ENCODE results near the gene CD207.

The CD207 gene

DNA sequence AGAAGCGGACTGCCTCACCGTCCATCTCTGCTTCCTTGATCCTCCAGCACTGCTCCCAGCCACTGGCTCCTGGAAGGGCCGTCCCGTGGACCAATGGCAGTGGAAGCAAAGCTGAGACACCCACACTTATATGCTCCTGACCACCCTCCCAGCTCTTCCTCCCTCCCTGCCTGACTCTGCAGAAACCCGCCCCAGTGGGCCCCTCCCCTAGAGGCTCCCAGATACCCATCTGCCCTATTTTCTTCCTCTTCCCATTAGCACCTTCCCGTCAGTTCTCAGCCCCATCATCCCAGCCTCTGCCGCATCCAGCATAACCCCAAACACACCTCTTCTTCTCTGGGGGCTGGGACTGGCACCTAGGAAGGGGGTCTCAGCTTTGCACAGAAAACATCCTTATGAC is 15.1 kb downstream of the CD207 start, which contains the start of gene CLEC4F:
Gene CLEC4F (minus strand): TSS at position 101 of the 400 bp plus-strand sequence. CDS start 76 bp downstream, at position 25.
- TF ChIP-seq, protein P1, sequence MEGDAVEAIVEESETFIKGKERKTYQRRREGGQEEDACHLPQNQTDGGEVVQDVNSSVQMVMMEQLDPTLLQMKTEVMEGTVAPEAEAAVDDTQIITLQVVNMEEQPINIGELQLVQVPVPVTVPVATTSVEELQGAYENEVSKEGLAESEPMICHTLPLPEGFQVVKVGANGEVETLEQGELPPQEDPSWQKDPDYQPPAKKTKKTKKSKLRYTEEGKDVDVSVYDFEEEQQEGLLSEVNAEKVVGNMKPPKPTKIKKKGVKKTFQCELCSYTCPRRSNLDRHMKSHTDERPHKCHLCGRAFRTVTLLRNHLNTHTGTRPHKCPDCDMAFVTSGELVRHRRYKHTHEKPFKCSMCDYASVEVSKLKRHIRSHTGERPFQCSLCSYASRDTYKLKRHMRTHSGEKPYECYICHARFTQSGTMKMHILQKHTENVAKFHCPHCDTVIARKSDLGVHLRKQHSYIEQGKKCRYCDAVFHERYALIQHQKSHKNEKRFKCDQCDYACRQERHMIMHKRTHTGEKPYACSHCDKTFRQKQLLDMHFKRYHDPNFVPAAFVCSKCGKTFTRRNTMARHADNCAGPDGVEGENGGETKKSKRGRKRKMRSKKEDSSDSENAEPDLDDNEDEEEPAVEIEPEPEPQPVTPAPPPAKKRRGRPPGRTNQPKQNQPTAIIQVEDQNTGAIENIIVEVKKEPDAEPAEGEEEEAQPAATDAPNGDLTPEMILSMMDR (conservative IDR thresholded peaks at IDR 0.05; ENCODE audit: low read length): no peak
- no peak for DNase-seq (ENCODE audit: low read depth)
- H3K4me3 ChIP-seq (ENCODE audit: low read length): no peak within 1 kb of the TSS

DNA sequence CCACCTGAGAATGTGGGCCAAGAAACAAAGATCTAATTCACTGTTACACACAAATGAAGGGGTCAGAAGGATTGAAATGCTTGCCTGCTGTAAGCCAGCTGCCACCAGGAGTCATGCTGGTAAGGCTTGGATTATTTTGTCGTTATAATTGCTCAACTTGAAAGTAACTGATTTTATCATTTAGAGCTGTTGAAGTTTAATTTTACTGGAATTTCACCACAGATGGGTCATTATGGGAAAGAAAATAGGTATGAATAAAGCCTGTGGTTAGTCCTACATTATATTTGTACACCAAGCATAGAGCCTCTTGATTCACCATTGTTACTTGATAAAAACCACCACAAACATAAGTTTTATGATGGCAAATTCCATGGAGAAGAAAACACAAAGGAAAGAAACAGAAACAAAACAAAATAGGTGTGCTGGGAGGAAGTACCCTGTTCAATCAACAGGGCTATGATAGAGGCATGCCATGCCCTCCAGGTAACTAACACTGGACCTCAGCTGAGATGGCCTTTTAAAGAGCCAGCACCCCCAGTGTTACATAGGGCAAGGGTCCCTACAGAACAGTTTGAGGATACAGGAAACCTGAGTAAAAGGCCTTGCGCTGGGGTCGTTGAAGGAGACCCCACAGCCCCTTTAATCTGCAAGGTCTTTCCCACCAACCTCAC is 18.2 kb downstream of the CD207 start:
- no peak overlapping the region for H3K4me3 ChIP-seq (ENCODE audit: low read length)
- no peak for DNase-seq (ENCODE audit: low read depth)
- TF ChIP-seq, protein P1 (conservative IDR thresholded peaks at IDR 0.05; ENCODE audit: low read length): no peak

DNA sequence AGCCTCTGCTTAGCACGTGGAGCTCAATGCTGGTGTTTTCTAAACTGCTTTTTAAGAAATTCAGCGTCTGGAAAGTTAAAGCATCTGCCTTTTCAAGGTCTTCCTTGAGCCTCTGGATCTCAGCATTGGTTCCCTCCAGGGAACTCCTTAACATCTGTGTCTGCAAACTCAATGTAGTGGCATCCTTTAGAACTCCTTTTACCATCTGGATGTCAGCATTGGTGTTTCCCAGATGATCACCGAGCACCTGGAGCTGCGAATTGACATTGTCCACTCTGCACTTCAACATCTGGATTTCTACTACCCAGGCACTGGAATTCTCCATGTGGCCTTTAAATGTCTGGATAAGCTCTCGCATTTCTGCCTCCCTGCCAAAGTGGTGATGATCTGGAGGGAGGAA is 18.9 kb downstream of the CD207 start:
- DNase-seq (ENCODE audit: low read depth): no peak
- TF ChIP-seq, protein P1 (conservative IDR thresholded peaks at IDR 0.05; ENCODE audit: low read length): no peak
- H3K4me3 ChIP-seq (ENCODE audit: low read length): no peak overlapping the region

DNA sequence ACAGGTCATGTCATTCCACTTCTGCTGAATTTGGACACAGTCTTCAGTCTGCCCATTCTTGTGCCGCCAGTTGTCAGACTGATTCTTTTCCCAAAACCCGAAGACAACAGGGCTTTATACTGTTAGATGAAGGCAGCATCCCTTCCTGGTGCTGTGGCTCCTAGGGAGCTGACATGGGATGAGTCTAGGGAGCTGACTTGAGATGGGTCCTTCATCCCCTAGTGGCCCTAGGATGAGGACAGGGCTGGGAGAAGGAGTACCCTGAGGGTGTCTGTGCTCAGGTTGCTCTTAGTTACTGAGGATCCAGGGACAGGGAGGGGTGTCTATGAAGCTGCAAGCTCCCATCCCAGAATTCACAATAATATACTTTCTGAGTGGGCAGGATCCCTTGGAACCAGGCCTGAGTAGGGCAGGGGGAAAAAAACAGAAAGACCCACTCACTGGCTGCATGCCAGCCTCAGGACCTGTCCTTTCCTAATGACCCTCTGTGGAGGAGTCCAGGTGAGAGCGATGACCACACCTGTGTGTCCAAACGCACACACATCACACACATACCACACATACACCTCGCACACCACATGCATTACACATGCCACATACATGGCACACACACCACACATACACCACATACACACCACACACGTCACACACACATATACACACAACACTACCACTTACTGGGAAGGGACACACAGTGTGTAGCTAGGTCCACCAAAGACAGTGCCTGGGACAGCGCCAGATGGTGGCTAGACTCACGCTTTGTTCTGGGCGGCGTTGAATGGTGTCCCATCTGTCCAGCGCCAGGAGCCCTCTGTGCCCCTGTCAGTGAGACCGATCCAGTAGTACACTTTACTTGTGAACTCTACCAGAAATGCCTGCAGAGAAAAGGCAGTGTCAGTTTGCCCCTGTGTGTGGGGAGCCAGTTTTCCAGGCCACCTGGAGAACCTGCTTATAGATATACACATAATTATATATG is 26.3 kb downstream of the CD207 start:
- DNase-seq (ENCODE audit: low read depth): no peak
- H3K4me3 ChIP-seq (ENCODE audit: low read length): no peak overlapping the region
- TF ChIP-seq, protein P1 (conservative IDR thresholded peaks at IDR 0.05; ENCODE audit: low read length): no peak

DNA sequence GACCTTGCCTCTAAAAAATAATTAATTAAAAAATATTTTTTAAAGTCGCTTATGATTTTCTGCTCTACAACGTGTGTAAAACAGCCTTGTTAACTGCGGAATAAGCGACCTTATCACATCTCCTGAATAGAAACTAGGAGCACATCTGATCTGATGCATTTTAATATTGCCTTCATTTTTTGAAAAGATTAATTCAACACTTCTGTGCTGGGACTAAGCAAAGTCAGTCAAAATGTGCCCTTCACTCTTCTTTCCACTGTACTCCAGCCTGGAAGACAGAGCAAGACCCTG is 27.8 kb downstream of the CD207 start:
- TF ChIP-seq, protein P1 (conservative IDR thresholded peaks at IDR 0.05; ENCODE audit: low read length): no peak

DNA sequence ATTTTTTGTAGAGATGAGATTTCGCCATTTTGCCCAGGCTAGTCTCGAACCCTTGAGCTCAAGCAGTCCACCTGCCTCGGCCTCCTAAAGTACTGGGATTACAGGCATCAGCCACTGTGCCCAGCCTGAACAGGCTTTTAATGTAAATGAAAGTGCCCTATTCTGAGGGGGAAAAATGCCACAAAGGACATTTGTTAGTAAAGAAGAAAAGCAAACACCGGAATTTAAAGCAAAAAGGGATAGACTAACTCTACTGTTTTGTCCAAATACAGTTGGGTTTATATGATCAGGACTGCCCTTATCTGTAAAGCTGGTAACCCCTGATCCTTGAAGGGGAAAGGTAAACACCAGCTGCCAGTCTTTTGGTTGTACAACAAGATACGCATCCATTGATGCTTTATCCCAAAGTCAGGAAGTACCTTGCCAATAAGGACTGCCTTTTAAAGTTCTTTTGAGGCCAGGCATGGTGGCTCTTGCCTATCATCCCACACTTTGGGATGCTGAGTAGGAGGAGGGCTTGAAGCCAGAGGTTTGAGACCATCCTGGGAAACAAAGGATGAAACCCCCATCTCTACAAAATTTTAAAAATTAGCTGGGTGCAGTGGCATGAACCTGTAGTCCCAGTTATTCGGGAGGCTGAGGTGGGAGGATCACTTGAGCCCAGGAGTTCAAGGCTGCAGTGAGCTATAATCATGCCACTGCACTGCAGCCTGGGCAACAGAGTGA is 28.4 kb downstream of the CD207 start:
- DNase-seq (ENCODE audit: low read depth): no peak
- no peak overlapping the region for H3K4me3 ChIP-seq (ENCODE audit: low read length)
- TF ChIP-seq, protein P1 (conservative IDR thresholded peaks at IDR 0.05; ENCODE audit: low read length): no peak

More for the DNA sequence above, 27.8 kb downstream of the CD207 start:
- DNase-seq (ENCODE audit: low read depth): no peak
- H3K4me3 ChIP-seq (ENCODE audit: low read length): no peak overlapping the region

All from AG10803 (cell line).